Measurements from ENCODE around the gene FRY. TPM values are rescaled to one million over a fixed set of nuclear protein-coding genes. Genes with fewer than 3 reads are reported as not detected.

FRY gene
- total and polyA plus RNA-seq, 11 donors: 21.6 to 237 (median 165) TPM

GRCh38 chr13:32248801-32249200 lies 217.2 kb downstream of the FRY start:
- intact Hi-C loops (cut with DNase I): loop anchor here in 2 of 10 donors (5.0 kb wide), 1 partner anchor 64 kb away; no protein-coding TSS in a partner anchor
- Histone ChIP-seq H3K9me3 (no peaks in the 10 kb centered on the region), H3K4me3 (no peak overlapping the region), H3K4me1 (peaks cover 0 to 38% (median 22%) of the 10 kb centered on the region in 12 donors), H3K27me3 (no peaks in the 10 kb centered on the region), H3K27ac (peak overlapping the region in 1 of 12 donors; percentile 22), H3K36me3 (peaks cover 0 to 79% (median 30%) of the 10 kb centered on the region in 9 donors)
- DNase-seq: no peak
- no peak for TF ChIP-seq POLR2A (IDR thresholded peaks at IDR 0.05)
- no peak for TF ChIP-seq CTCF (IDR thresholded peaks at IDR 0.05)
- 81 to 92% (median 86%) methylated on average over 3 of the region's 3 CpGs for WGBS, 4 donors
- ATAC-seq: no peak

DNA sequence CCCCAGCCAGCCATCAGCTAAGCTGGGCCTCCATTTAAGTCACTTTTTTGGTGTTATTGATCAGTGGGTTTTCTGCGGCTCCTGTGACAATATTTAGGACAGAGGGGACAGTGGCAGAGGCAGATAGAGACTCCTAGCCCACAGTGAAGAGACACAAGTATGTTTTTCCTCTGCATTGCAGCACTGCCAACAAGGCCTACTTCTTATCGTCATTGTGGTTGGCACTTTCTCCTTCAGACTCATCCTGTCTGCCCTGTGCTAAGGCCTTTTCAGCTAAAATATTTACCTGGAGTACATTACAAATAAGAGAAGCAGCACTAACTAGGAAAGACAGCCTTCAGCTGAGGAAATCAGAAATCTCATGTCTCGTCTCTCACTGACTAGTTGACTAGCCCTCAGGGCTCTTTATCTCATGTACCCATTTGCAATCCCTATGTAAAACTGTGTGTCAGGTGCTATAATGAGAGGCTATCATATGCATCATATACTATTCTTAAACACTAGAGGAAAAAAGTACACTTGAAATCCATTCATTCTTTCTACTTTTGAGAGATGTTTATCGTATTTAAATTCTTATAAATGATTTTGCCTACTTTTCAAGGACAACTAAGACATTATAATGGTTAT lies 221.4 kb downstream of the FRY start:
- WGBS, 4 donors: 70 to 84% (median 77%) methylated on average over 4 of the region's 4 CpGs
- TF ChIP-seq POLR2A (IDR thresholded peaks at IDR 0.05) (no peak), CTCF (IDR thresholded peaks at IDR 0.05) (no peak)
- H3K4me1 ChIP-seq: peaks cover 0 to 53% (median 21%) of the 10 kb centered on the region in 12 donors

DNA sequence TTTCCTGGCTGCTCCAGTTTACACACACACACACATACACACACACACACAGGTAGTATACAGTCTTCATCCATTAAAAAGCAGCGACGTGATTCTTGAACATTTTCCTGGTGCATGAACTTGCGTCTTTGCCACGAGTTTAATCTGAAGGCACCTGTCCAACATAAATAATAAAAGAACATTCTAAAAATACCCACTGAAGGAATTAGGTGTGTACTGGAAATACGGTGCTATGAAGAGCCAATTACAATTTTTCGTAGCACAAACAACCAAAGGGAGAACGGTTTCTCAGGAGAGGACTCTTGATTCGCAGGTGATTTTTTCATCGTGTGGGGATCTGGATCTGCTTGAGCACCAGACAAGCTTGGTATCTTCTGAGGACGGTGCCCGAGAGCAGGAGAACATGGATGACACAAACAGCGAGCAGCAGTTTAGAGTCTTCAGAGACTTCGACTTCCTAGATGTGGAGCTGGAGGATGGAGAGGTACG lies 222.4 kb downstream of the FRY start:
- Histone ChIP-seq H3K9me3 (no peaks in the 10 kb centered on the region), H3K4me3 (peak overlapping the region; percentile 8 to 55 (median 49)), H3K36me3 (peaks cover 0 to 69% (median 21%) of the 10 kb centered on the region in 9 donors), H3K27me3 (no peaks in the 10 kb centered on the region), H3K27ac (peak overlapping the region; percentile 79 to 93 (median 88)), H3K4me1 (peaks cover 0 to 57% (median 21%) of the 10 kb centered on the region in 12 donors)
- ATAC-seq (peak; percentile 54 to 80 (median 61)), DNase-seq (no peak)
- WGBS, 4 donors: 24 to 34% (median 30%) methylated on average over 14 of the region's 14 CpGs
- TF ChIP-seq CTCF (IDR thresholded peaks at IDR 0.05): no peak
- TF ChIP-seq POLR2A (IDR thresholded peaks at IDR 0.05): no peak
- intact Hi-C loops (cut with DNase I): loop anchor here in 4 of 10 donors (2.0 to 5.0 kb wide), 3 partner anchors 31 to 43 kb away; no protein-coding TSS in a partner anchor

More for the DNA sequence above, 221.4 kb downstream of the FRY start:
- Histone ChIP-seq H3K36me3 (peaks cover 0 to 74% (median 21%) of the 10 kb centered on the region in 9 donors), H3K27me3 (no peaks in the 10 kb centered on the region), H3K27ac (peak overlapping the region; percentile 69 to 93 (median 88)), H3K4me3 (no peak overlapping the region), H3K9me3 (no peaks in the 10 kb centered on the region)
- ATAC-seq (peak in 2 of 4 donors; percentile 20 to 26), DNase-seq (no peak)
- intact Hi-C loops (cut with DNase I): loop anchor here in 3 of 10 donors (5.0 kb wide), 2 partner anchors 34 to 44 kb away; no protein-coding TSS in a partner anchor

GRCh38 chr13:32254416-32254815 lies 222.8 kb downstream of the FRY start:
- ATAC-seq (peak; percentile 35 to 60 (median 52)), DNase-seq (no peak)
- peaks cover 0 to 68% (median 17%) of the 10 kb centered on the region in 9 donors for H3K36me3 ChIP-seq
- no peaks in the 10 kb centered on the region for H3K9me3 ChIP-seq
- H3K4me1 ChIP-seq: peaks cover 0 to 62% (median 23%) of the 10 kb centered on the region in 12 donors
- peak overlapping the region; percentile 8 to 55 (median 49) for H3K4me3 ChIP-seq
- intact Hi-C loops (cut with DNase I): loop anchor here in 4 of 10 donors (2.0 to 5.0 kb wide), 3 partner anchors 30 to 43 kb away; no protein-coding TSS in a partner anchor
- H3K27me3 ChIP-seq: no peaks in the 10 kb centered on the region
- H3K27ac ChIP-seq: peak overlapping the region; percentile 79 to 93 (median 88)
- TF ChIP-seq CTCF (IDR thresholded peaks at IDR 0.05) (no peak), POLR2A (IDR thresholded peaks at IDR 0.05) (no peak)
- WGBS, 4 donors: 21 to 32% (median 27%) methylated on average over 3 of the region's 3 CpGs

All from heart left ventricle (tissue), 16 donors.